ENCODE data around the gene FHAD1. TPM values are rescaled to one million over a fixed set of nuclear protein-coding genes. Genes with fewer than 3 reads are reported as not detected.

The FHAD1 gene
- polyA plus RNA-seq, 3 donors, result 0.67 to 0.69 TPM; not detected in 1

DNA sequence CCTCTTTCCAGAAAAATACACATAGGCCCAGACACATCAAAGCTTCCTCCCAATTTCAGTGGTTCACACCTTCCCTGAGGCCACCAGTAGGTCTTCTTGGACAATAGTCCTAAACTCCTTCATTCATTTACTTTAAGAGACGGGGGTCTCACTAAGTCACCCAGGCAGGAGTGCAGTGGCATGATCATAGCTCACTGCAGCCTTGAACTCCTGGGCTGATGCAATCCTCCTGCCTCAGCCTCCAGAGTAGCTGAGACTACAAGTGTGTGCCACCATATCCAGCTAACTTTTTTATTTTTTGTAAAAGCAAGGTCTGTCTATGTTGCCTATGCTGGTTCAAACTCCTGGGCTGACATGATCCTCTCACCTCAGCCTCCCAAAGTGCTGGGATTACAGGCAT, 8.2 kb upstream of the FHAD1 start:
- no peak overlapping the region for H3K4me3 ChIP-seq (replicated peaks in 1 of 3; ENCODE audit: low read depth in 2 of 3, low read length in 3 of 3)
- no peaks in the 10 kb centered on the region for H3K9me3 ChIP-seq (replicated peaks in 1 of 2; ENCODE audit: control insufficient read depth in 1 of 2, insufficient read depth in 1 of 2, low read length in 2 of 2)
- DNase-seq, result no peak
- H3K4me2 ChIP-seq (replicated peaks; ENCODE audit: extremely low read depth, low read length, poor library complexity, severe bottlenecking), result no peak overlapping the region
- H3K79me2 ChIP-seq (ENCODE audit: insufficient read depth, low read length), result no peaks in the 10 kb centered on the region
- Mint-ChIP-seq H3K9me3 (peaks cover 0 to 2% (median 0%) of the 10 kb centered on the region in 7 donors), H3K4me1 (peaks cover 9% of the 10 kb centered on the region), H3K36me3 (no peaks in the 10 kb centered on the region), H3K27ac (peak overlapping the region in 2 of 7 donors; percentile 14 to 56), H3K4me3 (no peak overlapping the region), H3K27me3 (ENCODE audit: low read depth in 3 of 3) (peaks cover 0 to 8% (median 0%) of the 10 kb centered on the region in 3 donors)
- no peak overlapping the region for H2AFZ ChIP-seq (ENCODE audit: insufficient read depth, low read depth, low read length, poor library complexity, severe bottlenecking)
- TF ChIP-seq, protein P1, sequence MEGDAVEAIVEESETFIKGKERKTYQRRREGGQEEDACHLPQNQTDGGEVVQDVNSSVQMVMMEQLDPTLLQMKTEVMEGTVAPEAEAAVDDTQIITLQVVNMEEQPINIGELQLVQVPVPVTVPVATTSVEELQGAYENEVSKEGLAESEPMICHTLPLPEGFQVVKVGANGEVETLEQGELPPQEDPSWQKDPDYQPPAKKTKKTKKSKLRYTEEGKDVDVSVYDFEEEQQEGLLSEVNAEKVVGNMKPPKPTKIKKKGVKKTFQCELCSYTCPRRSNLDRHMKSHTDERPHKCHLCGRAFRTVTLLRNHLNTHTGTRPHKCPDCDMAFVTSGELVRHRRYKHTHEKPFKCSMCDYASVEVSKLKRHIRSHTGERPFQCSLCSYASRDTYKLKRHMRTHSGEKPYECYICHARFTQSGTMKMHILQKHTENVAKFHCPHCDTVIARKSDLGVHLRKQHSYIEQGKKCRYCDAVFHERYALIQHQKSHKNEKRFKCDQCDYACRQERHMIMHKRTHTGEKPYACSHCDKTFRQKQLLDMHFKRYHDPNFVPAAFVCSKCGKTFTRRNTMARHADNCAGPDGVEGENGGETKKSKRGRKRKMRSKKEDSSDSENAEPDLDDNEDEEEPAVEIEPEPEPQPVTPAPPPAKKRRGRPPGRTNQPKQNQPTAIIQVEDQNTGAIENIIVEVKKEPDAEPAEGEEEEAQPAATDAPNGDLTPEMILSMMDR (IDR thresholded peaks at IDR 0.05), result no peak
- 100% methylated on average over 1 of the region's 1 CpG for WGBS (ENCODE audit: insufficient coverage)
- H3K27ac ChIP-seq (ENCODE audit: low read depth in 1 of 2, low read length in 2 of 2), result no peak overlapping the region
- H3K4me1 ChIP-seq (ENCODE audit: control insufficient read depth in 1 of 2, insufficient read depth in 2 of 2, low read length in 2 of 2), result no peaks in the 10 kb centered on the region
- no peaks in the 10 kb centered on the region for H3K27me3 ChIP-seq (ENCODE audit: control insufficient read depth in 2 of 2, insufficient read depth in 2 of 2, low read length in 2 of 2)
- no peak overlapping the region for H3K9ac ChIP-seq (ENCODE audit: insufficient read depth, low read length, poor library complexity, severe bottlenecking)
- H4K20me1 ChIP-seq (ENCODE audit: insufficient read depth, low read length), result no peaks in the 10 kb centered on the region
- no peaks in the 10 kb centered on the region for H3K36me3 ChIP-seq (replicated peaks in 1 of 2; ENCODE audit: control insufficient read depth in 1 of 2, insufficient read depth in 2 of 2, low read length in 2 of 2)
- intact Hi-C loops (cut with micrococcal nuclease), result no loop called here

DNA sequence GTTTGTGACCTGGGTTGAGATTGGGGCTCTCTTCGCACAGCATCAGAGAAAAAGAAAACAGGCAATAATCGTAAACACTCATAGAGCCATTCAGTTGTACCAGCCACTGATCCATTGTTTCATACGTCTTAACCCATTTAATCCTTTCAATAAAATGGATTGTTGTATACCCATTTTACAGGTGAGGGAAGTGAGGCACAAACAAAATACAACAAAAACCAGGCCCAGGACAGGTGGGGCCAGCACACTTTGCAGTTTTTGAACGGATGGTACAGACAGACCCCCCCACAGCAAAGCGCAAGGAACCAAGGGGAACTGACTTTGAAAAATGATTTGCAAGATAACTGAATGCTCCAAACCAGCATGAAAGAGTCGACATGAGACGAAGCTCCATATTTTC, 4.3 kb upstream of the FHAD1 start:
- intact Hi-C loops (cut with micrococcal nuclease), result no loop called here
- H3K36me3 Mint-ChIP-seq, result peaks cover 6 to 13% of the 10 kb centered on the region in 2 donors
- 100% methylated on average over 2 of the region's 7 CpGs for WGBS (ENCODE audit: insufficient coverage)
- Histone ChIP-seq H3K27ac (ENCODE audit: low read depth in 1 of 2, low read length in 2 of 2) (no peak overlapping the region), H3K4me2 (replicated peaks; ENCODE audit: extremely low read depth, low read length, poor library complexity, severe bottlenecking) (no peak overlapping the region), H3K36me3 (replicated peaks in 1 of 2; ENCODE audit: control insufficient read depth in 1 of 2, insufficient read depth in 2 of 2, low read length in 2 of 2) (no peaks in the 10 kb centered on the region), H3K4me1 (ENCODE audit: control insufficient read depth in 1 of 2, insufficient read depth in 2 of 2, low read length in 2 of 2) (peaks cover 25 to 30% of the 10 kb centered on the region in 2 donors), H3K4me3 (replicated peaks in 1 of 3; ENCODE audit: low read depth in 2 of 3, low read length in 3 of 3) (no peak overlapping the region), H4K20me1 (ENCODE audit: insufficient read depth, low read length) (no peaks in the 10 kb centered on the region), H3K9ac (ENCODE audit: insufficient read depth, low read length, poor library complexity, severe bottlenecking) (no peak overlapping the region), H3K79me2 (ENCODE audit: insufficient read depth, low read length) (no peaks in the 10 kb centered on the region), H3K27me3 (ENCODE audit: control insufficient read depth in 2 of 2, insufficient read depth in 2 of 2, low read length in 2 of 2) (peaks cover 2 to 3% of the 10 kb centered on the region in 2 donors), H2AFZ (ENCODE audit: insufficient read depth, low read depth, low read length, poor library complexity, severe bottlenecking) (no peak overlapping the region), H3K9me3 (replicated peaks in 1 of 2; ENCODE audit: control insufficient read depth in 1 of 2, insufficient read depth in 1 of 2, low read length in 2 of 2) (peaks cover 12 to 15% of the 10 kb centered on the region in 2 donors)
- TF ChIP-seq, protein P1 (IDR thresholded peaks at IDR 0.05), result no peak
- H3K27me3 Mint-ChIP-seq (ENCODE audit: low read depth in 3 of 3), result peaks cover 3 to 14% (median 7%) of the 10 kb centered on the region in 3 donors
- no peak overlapping the region for H3K4me3 Mint-ChIP-seq
- peaks cover 17 to 31% (median 22%) of the 10 kb centered on the region in 7 donors for H3K9me3 Mint-ChIP-seq
- H3K27ac Mint-ChIP-seq, result no peak overlapping the region
- no peak for DNase-seq
- peaks cover 34% of the 10 kb centered on the region for H3K4me1 Mint-ChIP-seq
